Fibroblast of lung (primary cell): ENCODE measurements around the gene RSPH1. TPM values are rescaled to one million over a fixed set of nuclear protein-coding genes. Genes with fewer than 3 reads are reported as not detected.

ENCODE experiments used
- DNase-seq, 2 donors: peaks; one replicate each; pipeline versions ENCODE4 v3.0.0 to v3.0.0-alpha.2; 2010; ENCODE audit warnings: low read depth in 2 of 2
- H2AFZ ChIP-seq: 2 replicates; pipeline ENCODE4 v1.5.1; 2012; ENCODE audit warnings: low read length, control low read depth, inconsistent platforms
- H3K27ac ChIP-seq: 2 replicates; pipeline ENCODE4 v1.5.1; 2011; ENCODE audit warnings: low read length, control low read depth; ENCODE audit not compliant: insufficient read depth
- H3K27me3 ChIP-seq: 2 replicates; pipeline ENCODE4 v1.5.1; 2011; ENCODE audit warnings: mild to moderate bottlenecking, low read length; ENCODE audit not compliant: control insufficient read depth, insufficient read depth
- H3K36me3 ChIP-seq: 2 replicates; pipeline ENCODE4 v1.5.1; 2011; ENCODE audit warnings: low read length; ENCODE audit not compliant: control insufficient read depth, insufficient read depth
- H3K4me1 ChIP-seq: 2 replicates; pipeline ENCODE4 v1.5.1; 2011; ENCODE audit warnings: low read length; ENCODE audit not compliant: control insufficient read depth, insufficient read depth; ENCODE audit errors: extremely low read depth
- H3K4me2 ChIP-seq: 2 replicates; pipeline ENCODE4 v1.5.1; 2011; ENCODE audit warnings: low read length, control low read depth; ENCODE audit not compliant: insufficient read depth; ENCODE audit errors: extremely low read depth
- H3K4me3 ChIP-seq, 4 experiments: fragments of 200-600 bp in 1 of 4; sonication (generic) in 1 of 4; replicated peaks in 1 of 4; 2 replicates each; pipeline ENCODE4 v1.5.1; 2011 to 2016; ENCODE audit warnings: low read length in 4 of 4, low read depth in 3 of 4, mild to moderate bottlenecking in 3 of 4, control low read depth in 2 of 4, inconsistent platforms in 1 of 4, mixed read lengths in 1 of 4; ENCODE audit not compliant: insufficient read depth in 1 of 4; ENCODE audit errors: control extremely low read depth in 1 of 4
- H3K79me2 ChIP-seq: 2 replicates; pipeline ENCODE4 v1.5.1; 2012; ENCODE audit warnings: mild to moderate bottlenecking, low read length, inconsistent platforms; ENCODE audit not compliant: control insufficient read depth, insufficient read depth
- H3K9ac ChIP-seq: 2 replicates; pipeline ENCODE4 v1.5.1; 2011; ENCODE audit warnings: mild to moderate bottlenecking, low read length, control low read depth; ENCODE audit not compliant: insufficient read depth
- H3K9me3 ChIP-seq: 2 replicates; pipeline ENCODE4 v1.5.1; 2012; ENCODE audit warnings: low read depth, low read length; ENCODE audit not compliant: control insufficient read depth, insufficient read depth
- H4K20me1 ChIP-seq: 2 replicates; pipeline ENCODE4 v1.5.1; 2011; ENCODE audit warnings: low read length; ENCODE audit not compliant: control insufficient read depth, insufficient read depth; ENCODE audit errors: extremely low read depth
- EZH2 ChIP-seq: IDR thresholded peaks from 2 replicates; pipeline ENCODE4 v1.5.1; 2012; ENCODE audit warnings: low read length, control low read depth, mild to moderate bottlenecking; ENCODE audit errors: missing control alignments
- polyA plus RNA-seq, 2 donors: library from polyadenylated mRNA; depleted of rRNA in 1 of 2; stranded (reverse) in 1 of 2; unstranded in 1 of 2; fragments of >200 nt; gene quantifications; 2 replicates each; pipeline ENCODE4 v1.2.1, GENCODE V29; 2011 to 2012; ENCODE audit warnings: missing spikeins in 1 of 2
- total RNA-seq: library from RNA; depleted of rRNA; stranded (reverse); fragments of >200 nt; gene quantifications from 2 replicates; pipeline ENCODE4 v1.2.1, GENCODE V29; 2014
- TF ChIP-seq, protein P1 (sequence below), 2 donors: IDR thresholded peaks in 1 of 2; conservative IDR thresholded peaks in 1 of 2; 1 replicate in 1 of 2; 2 replicates in 1 of 2; pipeline ENCODE4 v1.5.1; 2011 to 2012; ENCODE audit warnings: low read length in 2 of 2, control low read depth in 1 of 2, inconsistent platforms in 1 of 2, low read depth in 1 of 2, mild to moderate bottlenecking in 1 of 2

RSPH1 gene
- total and polyA plus RNA-seq, 2 donors (not counting 1 experiment from before 2014, with no cell fraction given): not detected

- H3K9ac ChIP-seq: peak overlapping the region; percentile 21
- H2AFZ ChIP-seq: peak overlapping the region; percentile 47
- H3K4me3 ChIP-seq: peak overlapping the region; percentile 45 to 67 (median 56)
- TF ChIP-seq EZH2: peak; percentile 44
- TF ChIP-seq, protein P1, sequence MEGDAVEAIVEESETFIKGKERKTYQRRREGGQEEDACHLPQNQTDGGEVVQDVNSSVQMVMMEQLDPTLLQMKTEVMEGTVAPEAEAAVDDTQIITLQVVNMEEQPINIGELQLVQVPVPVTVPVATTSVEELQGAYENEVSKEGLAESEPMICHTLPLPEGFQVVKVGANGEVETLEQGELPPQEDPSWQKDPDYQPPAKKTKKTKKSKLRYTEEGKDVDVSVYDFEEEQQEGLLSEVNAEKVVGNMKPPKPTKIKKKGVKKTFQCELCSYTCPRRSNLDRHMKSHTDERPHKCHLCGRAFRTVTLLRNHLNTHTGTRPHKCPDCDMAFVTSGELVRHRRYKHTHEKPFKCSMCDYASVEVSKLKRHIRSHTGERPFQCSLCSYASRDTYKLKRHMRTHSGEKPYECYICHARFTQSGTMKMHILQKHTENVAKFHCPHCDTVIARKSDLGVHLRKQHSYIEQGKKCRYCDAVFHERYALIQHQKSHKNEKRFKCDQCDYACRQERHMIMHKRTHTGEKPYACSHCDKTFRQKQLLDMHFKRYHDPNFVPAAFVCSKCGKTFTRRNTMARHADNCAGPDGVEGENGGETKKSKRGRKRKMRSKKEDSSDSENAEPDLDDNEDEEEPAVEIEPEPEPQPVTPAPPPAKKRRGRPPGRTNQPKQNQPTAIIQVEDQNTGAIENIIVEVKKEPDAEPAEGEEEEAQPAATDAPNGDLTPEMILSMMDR (conservative IDR thresholded peaks at IDR 0.05 in 1 of 2, IDR thresholded peaks at IDR 0.05 in 1 of 2; ENCODE audit: low read depth in 1 of 2, low read length in 2 of 2): no peak
- peak in 1 of 2 donors; percentile 24 for DNase-seq
- H3K36me3 ChIP-seq: no peaks in the 10 kb centered on the region
- H3K9me3 ChIP-seq: no peaks in the 10 kb centered on the region
- no peaks in the 10 kb centered on the region for H3K4me1 ChIP-seq
- H3K4me2 ChIP-seq: peak overlapping the region; percentile 80
- H3K27me3 ChIP-seq: no peaks in the 10 kb centered on the region
- H3K27ac ChIP-seq: no peak overlapping the region
- no peaks in the 10 kb centered on the region for H4K20me1 ChIP-seq
- no peaks in the 10 kb centered on the region for H3K79me2 ChIP-seq
These were observed 18.2 kb upstream of the RSPH1 start for GRCh38 chr21:42513985-42514882.

DNA sequence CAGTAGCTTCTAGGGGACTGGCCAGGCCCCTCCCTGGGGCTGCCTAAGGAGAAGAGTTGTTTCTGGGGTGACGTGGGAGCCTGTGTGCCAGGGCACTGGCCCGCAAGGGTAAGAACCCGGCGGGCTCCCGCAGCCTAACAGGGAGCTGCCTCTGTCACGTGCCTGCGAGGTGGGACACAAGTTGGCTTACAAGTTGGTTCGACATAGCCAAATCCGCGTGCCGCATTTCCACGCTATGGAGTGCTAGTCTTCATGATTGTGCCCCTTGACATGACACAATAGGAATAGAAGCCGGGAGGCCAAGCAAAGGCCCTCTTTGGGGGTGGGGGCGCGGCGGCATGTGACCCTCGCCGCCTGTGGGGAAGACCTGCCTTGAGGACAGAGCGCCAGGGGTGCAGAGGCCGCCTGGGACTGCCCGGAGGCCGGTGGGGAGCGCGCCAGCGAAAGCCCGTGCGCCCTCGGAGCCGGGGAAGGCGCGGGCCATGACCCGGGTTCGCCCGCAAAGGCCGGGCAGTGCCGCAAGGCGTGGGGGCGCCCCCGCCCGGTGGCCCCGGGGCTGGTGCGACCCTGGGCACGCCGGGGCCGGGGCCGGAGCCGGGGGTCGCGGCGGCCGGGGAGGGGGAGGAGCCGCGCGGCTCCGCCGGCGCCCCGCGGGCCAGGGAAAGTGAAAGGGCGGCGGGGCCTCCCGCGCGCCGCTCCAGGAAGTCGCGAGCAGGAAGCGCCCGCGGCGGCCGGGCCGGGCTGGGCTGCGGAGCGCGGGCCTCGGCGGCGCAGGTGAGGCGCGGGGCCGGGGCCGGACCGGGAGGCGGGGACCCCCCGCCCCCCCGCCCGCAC lies 17.3 kb upstream of the RSPH1 start, which contains the start of gene SLC37A1:
TSS of gene SLC37A1 (plus strand) at position 702 of the 834 bp plus-strand sequence. CDS start 4,603 bp downstream, outside the sequence.
- TF ChIP-seq, protein P1 (conservative IDR thresholded peaks at IDR 0.05 in 1 of 2, IDR thresholded peaks at IDR 0.05 in 1 of 2; ENCODE audit: low read depth in 1 of 2, low read length in 2 of 2): no peak
- TF ChIP-seq EZH2: no peak
- H3K4me1 ChIP-seq: no peaks in the 10 kb centered on the region
- H3K27ac ChIP-seq: no peak within 1 kb of the TSS
- no peaks in the 10 kb centered on the region for H3K36me3 ChIP-seq
- peak within 1 kb of the TSS; percentile 45 to 67 (median 56) for H3K4me3 ChIP-seq
- peak within 1 kb of the TSS; percentile 21 for H3K9ac ChIP-seq
- peak in 1 of 2 donors; percentile 23 for DNase-seq
- H2AFZ ChIP-seq: peak within 1 kb of the TSS; percentile 47
- no peaks in the 10 kb centered on the region for H4K20me1 ChIP-seq
- H3K9me3 ChIP-seq: no peaks in the 10 kb centered on the region
- peak within 1 kb of the TSS; percentile 80 for H3K4me2 ChIP-seq
- H3K27me3 ChIP-seq: no peaks in the 10 kb centered on the region
- H3K79me2 ChIP-seq: no peaks in the 10 kb centered on the region
